DMS 273 (cell line): Measurements from ENCODE around the gene MRPL14.
"Not testable (repeated sequence)": the region's sequence is repeated elsewhere in the genome, so short reads cannot be mapped to it uniquely, and the experiment has no call there.

Experiments
- DNase-seq: peaks from one replicate; lab custom pipeline; 2025; ENCODE audit not compliant: unreplicated experiment; lab: John Stamatoyannopoulos, UW

The MRPL14 gene

DNA sequence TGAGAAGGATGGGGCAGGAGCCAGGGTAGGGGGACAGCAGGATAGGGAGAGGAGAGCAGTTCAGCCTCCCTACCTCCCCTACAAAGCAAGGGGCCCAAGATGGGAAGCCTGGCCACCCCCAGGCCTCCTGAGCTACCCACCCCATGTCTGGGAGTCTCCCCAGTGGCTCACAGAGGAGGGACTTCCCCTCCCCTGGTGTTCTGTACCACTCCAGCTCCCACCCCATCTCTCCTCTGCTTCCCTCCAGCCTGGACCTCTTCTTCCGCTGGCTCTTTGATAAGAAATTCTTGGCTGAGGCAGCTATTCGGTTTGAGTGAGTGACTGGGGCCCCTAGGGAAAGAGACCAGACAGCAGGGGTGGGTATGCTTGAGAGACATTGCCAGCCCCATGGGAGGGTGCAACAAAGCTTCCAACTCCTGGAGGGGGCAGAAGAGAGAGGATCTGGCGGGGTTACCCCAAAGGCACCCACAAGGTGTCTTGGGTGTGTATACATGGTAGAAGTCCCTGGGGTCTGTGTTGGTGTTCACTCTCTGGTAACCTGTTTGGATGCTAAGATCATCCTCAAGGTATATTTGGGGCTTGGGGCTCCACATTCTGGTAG, 23.2 kb upstream of the MRPL14 start:
- DNase-seq: no peak

DNA sequence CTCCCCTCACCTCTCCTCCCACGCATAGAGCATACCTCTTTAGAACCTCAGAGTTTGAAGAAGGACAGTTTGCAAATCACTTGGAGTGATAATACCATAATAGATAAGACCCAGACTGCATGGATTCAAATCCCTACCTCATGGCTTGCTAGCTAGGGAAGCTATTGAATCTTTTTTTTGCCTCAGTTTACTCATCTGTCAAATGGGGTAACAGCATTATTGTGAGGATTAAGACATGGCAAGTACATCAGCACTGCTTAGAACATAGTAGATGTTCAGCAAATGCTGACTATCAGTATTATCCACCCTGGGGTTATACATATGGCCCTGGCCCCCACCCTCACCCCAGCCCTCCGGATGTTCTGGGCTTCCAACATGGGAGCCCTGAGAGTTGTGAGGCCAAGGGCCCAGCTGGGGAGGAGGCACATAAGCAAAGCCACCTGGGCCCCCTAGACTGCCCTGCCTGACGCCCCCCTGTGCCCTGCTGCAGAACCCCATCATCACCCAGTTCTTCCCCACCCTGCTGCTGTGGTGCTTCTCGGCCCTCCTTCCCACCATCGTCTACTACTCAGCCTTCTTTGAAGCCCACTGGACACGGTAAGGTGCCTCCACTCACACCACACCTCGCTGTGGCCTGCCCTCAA, 22.2 kb upstream of the MRPL14 start:
- DNase-seq: no peak

DNA sequence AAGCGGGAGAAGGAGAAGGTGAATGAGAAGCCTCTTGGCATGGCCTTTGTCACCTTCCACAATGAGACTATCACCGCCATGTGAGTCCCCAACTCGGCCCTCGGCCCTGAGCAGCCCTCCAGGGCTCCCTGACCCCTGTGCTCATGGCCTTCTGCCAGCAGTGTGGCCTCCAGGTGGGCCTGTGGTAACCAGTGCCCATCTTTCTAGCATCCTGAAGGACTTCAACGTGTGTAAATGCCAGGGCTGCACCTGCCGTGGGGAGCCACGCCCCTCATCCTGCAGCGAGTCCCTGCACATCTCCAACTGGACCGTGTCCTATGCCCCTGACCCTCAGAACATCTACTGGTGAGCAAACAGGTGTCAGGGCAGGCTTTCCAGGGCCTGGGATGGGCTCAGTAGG, 21.1 kb upstream of the MRPL14 start:
- no peak for DNase-seq

DNA sequence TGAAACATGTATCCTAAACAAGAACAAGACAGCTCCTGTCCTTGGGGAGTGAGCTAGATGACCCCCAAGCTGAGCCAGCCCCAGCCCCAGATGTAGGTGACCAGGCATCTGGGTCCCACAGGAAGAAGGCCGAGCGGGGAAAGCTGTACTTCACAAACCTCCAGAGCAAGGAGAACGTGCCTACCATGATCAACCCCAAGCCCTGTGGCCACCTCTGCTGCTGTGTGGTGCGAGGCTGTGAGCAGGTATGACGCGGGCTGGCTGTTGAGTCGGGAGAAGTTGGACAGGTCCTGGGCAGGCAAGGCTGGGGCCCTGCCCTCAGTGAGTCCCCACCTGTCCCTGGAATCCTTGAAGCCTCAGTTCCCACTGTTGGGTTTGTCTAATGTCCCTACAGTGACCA, 20.0 kb upstream of the MRPL14 start:
- no peak for DNase-seq

DNA sequence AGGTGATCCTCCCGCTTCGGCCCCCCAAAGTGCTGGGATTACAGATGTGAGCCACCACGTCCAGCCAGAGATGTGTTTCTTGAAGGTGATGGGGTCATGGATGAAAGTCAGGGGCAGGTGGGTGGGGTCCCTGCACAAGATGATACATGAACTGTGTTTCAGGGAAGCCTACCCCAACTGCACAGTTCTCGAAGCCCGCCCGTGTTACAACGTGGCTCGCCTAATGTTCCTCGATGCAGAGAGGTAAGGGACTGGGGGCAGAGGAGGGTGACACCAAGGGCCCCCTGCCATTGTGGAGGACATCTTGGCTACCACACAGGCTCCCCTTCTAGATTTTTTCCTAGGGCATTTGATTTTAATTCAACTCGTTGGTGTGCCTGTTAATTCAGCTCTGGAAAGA, 19.4 kb upstream of the MRPL14 start:
- no peak for DNase-seq

DNA sequence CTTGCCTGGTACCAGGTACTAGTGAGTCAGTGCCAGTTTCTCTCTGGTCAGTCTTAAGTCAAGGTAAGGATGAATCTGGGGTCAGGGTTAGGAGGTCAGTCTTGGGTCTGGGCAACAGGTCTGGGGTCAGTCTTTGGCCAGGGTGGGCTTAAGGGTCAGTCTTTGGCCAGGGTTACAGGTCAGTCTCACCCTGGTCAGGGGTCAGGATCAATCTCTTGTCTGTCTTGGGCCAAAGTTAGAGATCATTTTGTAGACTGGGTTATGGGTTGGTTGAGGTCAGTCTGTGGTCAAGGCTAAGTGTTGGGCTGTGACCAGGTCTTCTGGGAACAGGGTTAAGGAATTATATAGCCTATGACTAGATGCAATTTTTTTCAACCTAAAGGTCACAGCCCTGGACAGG, 18.6 kb upstream of the MRPL14 start:
- no peak for DNase-seq

DNA sequence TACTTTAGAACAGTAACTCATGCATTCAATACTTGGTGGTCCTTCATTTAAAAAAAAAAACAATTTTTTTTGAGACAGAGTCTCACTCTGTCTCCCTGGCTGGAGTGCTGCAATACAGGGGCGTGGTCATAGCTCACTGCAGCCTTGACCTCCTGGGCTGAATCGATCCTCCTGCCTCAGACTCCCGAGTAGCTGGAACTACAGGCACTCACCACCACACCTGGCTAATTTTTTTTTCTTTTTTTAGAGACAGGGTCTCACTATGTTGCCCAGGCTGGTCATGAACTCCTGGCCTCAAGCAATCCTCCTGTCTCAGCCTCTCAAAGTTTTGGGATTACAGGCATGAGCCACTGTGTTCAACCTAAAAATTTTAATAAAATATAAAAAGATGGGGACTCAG, 17.3 kb upstream of the MRPL14 start:
- not testable (repeated sequence) for DNase-seq

DNA sequence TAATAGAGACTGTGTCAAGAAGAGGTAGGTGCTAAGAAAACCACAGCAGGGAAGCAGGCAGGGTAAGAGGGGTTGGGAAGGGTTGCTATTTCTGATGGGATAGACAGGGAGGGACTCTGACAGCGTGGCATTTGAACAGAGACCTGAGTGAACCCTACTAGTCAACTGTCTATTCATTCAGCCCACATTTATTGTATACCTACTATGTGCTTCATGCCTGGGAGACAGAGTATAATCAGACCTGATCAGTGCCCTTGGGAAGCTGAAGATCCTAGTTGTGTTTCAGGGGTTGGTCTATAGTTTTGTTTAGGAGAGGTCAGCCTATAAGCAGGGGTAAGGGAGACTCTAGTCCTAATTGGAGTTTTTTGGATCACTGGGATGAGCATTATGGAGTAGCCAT, 16.5 kb upstream of the MRPL14 start:
- no peak for DNase-seq

DNA sequence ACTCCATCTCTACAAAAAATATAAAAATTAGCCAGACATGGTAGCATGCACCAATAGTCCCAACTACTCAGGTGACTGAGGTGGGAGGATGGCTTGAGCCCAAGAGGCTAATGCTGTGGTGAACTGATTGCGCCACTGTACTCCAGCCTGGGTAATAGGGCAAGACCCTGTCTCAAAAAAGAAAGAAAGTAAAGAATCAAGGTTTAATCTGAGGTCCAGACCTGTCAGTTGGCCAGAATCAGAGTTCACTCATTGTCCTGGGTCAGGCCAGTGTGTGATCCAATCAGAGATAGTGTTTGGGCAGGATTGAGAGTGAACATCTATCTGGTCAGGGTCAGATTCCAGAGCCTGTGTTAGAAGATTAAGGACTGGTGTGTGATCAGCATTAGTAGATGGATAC, 15.6 kb upstream of the MRPL14 start:
- DNase-seq: no peak

DNA sequence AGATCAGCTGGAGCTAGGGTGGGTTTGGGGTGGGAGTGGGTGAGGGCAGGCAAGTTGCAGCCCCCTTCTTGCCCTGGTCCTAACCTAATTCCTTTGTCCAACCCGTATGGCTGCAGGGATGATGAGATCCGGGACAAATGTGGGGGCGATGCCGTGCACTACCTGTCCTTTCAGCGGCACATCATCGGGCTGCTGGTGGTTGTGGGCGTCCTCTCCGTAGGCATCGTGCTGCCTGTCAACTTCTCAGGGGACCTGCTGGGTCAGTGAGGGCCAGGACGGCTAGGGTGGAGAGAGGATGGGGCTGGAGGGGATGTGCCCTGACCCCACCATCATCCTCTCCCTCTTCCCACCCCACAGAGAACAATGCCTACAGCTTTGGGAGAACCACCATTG, 12.1 kb upstream of the MRPL14 start:
- DNase-seq: no peak

DNA sequence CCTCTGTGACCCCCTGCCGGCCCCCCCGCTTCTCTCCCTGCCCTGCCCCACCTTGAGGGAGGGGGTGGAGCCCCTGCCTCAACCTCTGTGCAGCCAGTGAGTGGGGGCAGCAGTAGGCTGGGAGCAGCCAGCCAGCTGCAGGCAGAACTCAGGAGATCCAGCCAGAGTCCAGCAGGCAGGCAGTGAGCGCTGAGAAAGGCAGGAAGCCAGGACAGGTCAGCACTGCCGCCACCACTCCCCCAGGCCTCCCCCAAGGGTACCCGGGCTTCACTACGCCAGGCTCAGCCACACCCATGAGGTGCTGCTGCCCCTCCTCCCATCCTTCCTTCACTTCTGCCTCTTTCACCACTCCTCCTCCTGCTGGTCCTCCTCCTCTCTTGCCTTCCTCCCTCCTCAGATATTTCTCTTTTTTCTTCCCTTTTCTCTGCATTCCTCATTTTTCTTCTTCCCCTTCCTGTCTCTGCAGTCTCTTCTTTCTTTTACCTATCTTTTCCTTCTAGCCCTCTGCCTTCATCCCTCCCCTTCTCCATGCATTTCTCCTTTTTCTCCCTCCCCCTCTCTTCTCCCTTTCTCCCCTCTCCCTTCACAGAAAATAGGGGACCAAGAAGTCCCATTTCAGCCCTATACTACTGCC, 11.6 kb upstream of the MRPL14 start:
- no peak for DNase-seq

DNA sequence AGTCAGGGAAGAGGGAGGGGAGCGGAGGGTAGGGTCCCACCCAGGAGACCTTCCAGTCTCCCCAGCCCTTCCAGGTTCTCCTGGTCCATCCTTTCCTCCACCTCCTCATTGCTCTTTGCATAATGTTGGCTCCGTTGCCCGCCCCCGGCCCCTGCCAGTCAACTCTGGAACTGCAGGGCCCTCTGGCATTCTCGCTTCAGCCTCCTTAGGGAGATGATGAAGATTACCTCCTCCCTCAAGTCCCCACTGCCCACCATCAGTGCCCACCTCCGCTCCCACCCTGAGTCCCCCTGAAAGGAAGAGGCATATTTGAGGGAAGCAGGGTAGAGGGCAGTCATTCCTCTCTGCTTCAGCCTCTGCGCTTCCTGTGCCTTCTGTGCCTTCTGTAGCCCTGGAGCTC, 8.6 kb upstream of the MRPL14 start:
- DNase-seq: no peak

DNA sequence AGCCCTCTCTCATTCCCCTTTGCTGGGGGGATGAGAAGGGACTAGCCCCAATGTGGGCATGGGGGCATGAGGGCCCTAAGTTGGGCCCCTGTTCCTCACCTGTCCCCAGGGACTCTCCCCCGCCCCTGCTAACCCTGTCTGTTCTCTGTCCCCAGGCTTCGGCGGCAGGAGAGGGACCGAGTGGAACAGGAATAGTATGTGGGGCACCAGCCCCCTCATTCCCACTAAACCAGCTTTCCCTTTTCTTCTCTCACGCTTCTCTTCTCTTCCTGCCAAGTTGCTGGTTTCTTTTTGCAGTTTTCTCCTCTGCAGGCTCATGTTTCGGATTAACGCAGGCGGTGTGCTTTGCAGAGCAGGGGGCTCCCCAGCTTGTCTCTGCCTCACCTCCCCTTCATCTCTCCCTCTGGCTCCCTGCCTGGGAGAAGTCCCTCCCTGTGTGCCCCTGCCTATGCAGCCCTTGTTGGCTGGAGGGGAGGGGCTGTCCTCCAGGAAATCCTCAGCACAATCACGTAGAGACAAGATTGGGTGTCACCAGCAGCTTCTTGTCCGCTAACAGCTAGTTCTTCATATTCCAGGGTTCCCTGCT, 8.0 kb upstream of the MRPL14 start:
- DNase-seq: no peak

DNA sequence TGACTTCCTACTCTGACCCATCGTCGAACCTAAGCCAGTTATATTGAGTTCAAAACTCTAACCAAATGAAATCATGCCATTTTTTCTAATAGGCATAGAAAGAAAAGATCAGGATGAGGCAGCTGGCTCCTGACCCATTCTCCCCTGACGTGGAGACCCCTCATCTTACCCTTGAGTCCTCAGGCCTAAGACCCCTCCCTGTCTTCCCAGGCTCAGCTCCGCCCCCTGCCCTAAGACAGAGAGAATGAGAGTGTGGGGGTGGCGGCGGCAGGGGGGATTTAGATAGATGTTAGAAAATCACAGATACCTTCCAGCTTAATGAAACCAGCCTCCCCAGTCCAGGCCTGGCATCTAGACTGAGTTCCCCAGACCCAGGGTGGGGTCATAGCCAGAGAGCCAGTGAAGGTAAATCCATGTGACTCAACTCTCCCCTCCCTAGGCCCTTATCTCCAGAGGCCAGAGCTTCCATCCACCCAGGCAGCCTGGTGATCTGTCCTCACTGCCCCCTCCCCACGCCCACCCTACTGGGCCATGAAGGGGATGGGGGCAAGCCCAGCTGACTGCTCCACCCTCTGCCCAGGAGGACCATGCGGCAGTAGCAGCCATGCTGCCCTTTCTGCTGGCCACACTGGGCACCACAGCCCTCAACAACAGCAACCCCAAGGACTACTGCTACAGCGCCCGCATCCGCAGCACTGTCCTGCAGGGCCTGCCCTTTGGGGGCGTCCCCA, 6.9 kb upstream of the MRPL14 start:
- no peak for DNase-seq

DNA sequence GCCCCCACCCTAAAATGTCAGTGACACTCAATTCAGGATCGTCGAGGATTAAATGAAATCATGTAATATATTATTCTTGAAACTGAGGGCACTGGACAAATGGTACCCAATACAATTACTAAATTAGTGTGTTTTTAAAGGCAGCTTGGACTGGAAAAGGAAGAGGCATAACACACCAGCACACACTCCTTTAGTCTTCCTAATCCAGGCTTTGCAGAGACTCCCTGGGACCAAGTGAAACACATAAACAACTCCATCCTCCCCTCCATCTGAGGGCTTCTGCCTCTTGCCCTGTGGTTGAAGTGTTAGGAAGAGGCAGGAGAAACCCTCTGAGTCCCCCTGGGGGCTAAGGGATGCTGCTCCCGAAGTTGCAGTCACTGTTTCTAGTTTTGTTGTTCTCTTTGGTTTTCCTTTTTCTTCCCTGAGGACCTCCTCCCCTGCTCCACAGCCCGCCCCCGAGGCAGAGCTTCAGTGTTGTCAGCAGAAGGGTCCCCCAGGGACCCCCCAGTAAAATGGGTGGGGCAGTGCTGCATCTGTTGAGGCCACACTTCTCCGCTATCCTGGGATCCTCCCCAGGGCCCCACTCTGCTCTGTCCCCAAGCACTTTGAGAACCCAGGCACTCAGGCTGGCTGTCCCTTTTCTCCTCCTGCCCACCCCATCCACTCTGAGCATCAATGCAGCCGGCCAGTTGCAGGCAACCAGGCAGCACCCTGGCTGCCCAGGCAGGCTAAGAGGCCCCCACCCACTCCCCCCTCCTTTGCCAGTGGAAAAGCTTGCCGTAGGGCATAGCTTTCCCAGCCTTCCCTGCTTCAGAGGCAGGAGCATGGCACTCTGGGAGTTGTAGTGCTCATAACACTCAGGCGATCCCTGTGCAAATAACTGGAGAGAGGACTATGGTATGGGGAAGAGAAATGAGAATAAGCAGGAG, 6.0 kb upstream of the MRPL14 start:
- peak; percentile 74 for DNase-seq

DNA sequence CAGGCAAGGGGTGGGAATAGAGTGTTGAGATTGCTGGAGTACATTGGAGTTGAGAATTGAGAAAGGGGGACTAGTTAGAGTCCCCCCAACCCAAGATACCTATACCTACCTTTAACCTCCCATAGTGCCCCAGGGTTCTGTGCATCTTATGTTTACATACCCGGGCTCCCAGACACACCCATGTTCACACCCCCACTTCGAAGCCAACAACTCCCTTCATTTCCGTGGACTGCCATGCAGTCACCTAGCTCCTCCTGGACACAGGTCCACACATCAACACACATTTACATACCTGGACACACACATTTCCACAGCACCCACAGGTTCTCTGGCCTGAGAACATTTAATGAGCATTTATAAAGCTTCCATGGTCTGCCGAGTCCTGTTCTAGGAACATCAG, 5.2 kb upstream of the MRPL14 start:
- DNase-seq: no peak

DNA sequence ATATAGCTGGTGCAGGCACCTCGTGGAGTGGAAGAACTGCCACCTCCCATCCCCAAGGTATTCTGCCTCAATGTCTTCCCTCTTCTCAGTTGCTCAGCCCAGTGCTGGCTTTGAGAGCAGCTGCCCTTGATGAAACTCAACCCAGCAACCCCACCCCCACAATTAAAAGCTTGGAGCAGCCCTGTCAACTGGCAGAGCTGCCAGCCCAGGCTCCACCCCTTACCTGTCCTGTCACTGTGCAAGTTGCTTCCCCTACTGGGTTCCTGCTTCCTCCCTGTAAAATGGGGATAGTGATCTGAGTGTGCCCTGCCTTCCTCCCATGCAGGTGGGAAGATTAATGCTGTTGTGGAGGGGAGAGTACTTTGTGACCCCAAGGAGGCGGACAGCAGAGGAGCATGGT, 4.6 kb upstream of the MRPL14 start:
- DNase-seq: no peak

DNA sequence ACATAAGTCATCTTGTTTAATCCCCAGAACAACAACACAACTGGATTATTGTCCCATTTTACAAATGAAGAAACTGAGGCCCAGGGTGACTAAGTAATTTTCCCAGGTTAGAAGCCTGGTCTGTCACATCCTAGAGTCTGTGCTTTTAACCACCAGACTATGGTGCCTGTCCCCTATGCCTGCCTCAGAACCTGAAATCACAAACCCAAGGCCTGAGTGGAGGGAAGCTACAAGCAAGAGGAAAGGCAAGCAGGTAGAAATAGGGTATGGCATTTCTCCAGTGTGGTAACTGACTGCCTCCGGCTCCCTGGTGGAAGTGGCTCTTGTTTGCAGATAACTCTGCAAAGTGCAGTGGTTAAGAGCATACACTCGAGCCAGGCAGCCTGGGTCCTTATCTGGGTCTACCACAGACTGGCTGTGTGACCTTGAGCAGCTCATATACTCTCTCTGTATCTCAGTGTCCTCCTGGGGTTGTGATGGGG, 2.6 kb upstream of the MRPL14 start:
- no peak for DNase-seq

DNA sequence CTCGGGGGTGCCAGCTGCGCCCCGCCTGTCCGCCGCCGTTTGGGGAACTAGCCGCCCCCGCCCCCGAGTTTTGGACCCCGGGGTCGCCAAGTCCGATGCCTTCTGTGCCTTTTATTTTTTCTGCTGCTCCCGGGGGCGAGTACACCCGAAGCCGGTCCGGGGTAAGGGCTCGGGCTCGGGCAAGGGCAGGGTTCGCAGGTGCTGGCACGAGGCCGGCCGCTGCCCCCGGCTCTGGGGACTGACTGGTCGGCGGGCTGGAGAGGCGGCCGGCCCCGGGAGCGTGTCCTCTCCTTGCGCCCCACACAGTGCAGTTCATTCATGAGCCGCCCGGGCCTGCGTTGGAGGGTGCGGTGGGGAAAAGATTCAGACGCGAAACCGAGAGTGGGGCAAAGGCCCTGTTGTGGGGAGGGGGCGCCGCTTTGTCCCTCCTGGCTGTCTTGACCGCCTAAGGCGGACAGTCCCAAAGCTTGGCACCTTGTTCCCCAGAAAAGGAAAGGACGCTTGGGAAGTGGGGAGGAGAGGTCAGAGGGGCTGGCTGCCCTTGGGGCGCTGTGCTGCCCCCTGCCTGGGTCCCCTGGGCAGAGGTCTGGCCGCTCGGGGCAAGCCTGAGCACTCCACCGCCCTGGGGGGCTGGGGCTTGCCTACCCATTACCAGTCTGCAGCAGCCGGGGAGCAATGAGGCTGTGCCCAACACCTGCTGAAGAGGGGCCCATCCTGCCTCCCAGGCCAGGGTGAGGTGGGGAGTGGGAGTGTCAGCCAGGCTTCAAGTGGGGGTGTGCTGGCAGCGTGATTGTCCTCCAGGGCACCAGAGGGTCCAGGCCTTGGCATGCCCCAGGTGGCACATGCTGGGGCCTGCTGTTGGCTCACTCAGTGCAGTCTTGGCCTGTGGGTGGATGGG, 1.0 kb upstream of the MRPL14 start:
- DNase-seq: peak; percentile 58
